Activated naive CD4-positive, alpha-beta T cell (primary cell): ENCODE measurements around the gene THSD7B.
"Not testable (repeated sequence)": the region's sequence is repeated elsewhere in the genome, so short reads cannot be mapped to it uniquely, and the experiment has no call there.

Source experiments
- DNase-seq, 4 experiments: peaks; one replicate each; lab custom pipeline; 2025; lab: John Stamatoyannopoulos, UW

Gene THSD7B, protein sequence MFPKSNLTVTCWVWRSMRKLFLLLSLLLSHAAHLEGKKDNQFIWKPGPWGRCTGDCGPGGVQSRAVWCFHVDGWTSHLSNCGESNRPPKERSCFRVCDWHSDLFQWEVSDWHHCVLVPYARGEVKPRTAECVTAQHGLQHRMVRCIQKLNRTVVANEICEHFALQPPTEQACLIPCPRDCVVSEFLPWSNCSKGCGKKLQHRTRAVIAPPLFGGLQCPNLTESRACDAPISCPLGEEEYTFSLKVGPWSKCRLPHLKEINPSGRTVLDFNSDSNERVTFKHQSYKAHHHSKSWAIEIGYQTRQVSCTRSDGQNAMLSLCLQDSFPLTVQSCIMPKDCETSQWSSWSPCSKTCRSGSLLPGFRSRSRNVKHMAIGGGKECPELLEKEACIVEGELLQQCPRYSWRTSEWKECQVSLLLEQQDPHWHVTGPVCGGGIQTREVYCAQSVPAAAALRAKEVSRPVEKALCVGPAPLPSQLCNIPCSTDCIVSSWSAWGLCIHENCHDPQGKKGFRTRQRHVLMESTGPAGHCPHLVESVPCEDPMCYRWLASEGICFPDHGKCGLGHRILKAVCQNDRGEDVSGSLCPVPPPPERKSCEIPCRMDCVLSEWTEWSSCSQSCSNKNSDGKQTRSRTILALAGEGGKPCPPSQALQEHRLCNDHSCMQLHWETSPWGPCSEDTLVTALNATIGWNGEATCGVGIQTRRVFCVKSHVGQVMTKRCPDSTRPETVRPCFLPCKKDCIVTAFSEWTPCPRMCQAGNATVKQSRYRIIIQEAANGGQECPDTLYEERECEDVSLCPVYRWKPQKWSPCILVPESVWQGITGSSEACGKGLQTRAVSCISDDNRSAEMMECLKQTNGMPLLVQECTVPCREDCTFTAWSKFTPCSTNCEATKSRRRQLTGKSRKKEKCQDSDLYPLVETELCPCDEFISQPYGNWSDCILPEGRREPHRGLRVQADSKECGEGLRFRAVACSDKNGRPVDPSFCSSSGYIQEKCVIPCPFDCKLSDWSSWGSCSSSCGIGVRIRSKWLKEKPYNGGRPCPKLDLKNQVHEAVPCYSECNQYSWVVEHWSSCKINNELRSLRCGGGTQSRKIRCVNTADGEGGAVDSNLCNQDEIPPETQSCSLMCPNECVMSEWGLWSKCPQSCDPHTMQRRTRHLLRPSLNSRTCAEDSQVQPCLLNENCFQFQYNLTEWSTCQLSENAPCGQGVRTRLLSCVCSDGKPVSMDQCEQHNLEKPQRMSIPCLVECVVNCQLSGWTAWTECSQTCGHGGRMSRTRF (N-terminal part only)

DNA sequence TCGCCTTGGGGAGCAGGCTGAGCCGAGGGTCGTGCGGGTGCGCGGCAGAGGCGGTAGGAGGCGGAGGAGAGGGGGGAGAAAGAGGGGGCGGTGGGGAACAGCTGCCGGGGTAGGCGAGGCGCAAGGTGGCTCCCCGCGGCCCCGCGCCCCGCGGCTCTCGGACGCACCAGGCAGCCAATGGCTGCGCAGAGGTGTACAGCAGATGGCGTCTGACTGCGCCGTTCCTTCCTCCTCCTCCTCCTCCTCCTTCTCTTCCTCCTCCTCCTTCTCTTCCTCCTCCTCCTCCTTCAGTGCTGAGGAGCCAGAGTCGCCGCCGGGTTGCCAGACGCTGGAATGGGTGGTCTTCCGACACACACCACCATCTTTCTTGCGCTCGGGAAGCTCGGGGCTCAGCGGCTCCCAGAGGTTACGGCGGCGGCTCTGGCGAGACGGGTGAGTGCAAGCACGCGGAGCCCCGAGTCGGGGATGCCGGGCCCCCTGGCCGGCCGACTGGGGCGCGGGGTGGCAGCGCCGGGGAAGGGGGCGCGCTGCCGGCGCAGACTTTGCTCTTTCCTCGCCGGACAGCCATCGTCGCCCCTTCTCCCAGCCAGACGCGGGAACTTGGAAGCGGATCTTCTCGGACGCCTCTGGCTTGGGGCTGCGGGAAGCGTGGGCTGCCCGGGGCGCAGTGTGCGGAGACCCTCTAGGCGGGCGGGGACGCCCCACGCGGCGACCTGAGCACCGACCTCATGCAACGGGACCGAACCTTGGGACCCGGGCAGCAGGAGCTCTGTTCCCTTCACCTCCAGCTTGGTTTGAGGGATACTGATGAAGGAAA, at the start of gene THSD7B:
THSD7B (plus strand) TSS at position 290 of the 817 bp plus-strand sequence. CDS start 116,634 bp downstream, outside the sequence.
- no peak for DNase-seq

DNA sequence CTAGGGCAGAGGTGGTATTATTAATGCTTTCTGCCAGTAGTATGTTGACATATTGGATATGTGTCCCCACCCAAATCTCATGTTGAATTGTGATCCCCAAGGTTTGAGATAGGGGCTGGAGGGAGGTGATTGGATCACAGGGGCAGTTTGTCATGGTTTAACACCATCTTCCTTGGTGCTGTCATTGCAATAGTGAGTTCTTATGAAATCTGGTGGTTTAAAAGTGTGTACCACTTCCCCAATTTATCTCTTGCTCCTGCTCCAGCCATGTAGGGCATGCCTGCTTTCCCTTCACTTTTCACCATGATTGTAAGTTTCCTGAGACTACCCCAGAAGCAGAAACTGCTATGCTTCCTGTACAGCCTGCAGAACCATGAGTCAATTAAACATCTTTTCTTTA, 47.1 kb upstream of the THSD7B start:
- DNase-seq, result no peak

DNA sequence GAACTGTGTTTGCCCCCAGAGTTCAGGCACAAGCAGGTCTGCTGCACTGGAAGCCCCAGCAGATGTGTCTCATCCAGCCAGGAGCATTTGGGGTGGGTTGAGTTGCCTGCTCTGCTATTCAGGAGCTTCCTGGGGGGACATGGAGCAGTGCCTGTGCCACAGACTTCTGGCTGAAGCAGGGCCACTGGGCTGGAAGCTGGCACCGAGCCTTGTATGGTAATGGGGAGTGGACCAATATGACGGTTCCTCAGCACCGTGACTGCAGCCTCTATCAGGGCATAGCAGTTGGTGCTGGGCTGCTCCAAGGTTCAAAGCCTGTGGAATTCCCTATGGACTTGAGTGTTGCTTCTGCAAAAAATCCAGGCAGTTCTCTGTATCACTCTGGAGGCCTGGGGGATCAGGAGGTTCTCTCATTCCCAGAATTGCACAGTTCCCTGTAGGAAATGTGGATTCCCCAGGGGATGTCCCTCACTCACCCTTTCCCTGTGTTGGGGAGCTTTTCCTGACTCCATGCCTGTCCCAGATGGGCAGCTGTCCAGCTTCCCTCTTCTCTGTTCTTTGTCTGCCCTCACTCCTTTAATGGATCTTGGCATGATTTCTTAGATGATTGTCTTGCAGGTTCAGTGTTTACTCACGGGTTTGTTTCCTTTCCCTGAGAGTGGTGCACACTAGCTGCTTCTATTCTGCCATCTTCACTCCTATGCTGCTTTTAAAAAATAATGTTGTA, 37.2 kb upstream of the THSD7B start:
- no peak for DNase-seq

DNA sequence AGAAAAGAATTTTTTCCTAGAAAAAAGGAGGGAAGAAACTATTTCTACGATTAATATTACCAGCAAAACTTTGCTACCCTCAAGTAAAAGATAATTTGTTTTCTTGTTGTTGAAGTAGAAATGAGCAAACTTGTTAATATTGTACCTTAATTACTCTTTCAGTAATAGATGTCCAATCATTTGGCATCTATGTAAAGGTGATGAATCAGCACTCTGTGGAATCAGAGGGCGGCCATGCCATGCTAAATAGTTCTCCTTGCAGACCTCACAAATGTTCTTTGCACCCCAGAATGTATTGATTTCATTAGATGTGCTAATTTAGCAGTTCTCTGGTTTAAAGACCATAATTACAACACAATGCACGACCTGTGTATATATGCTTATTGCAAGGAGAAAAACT, 29.1 kb upstream of the THSD7B start:
- no peak for DNase-seq

DNA sequence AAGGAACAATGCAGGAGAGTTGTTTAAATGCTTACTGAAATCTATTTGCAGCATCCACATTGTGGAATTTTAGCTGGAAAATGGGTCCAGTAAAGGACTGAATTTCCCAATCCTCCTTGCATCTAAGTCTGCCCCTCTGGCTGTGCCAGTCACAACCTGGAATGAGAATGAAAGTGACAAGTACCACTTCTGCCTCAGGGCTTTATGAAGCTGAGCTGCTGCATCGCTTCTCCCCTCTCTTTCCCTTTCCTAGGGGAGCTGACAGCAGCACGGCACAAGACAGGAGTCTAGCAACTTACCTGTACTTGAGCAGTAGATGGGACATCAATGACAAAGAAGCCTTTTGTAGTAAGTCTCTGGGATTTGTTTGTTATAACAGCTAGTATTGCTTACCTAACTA, 27.3 kb upstream of the THSD7B start:
- no peak for DNase-seq

DNA sequence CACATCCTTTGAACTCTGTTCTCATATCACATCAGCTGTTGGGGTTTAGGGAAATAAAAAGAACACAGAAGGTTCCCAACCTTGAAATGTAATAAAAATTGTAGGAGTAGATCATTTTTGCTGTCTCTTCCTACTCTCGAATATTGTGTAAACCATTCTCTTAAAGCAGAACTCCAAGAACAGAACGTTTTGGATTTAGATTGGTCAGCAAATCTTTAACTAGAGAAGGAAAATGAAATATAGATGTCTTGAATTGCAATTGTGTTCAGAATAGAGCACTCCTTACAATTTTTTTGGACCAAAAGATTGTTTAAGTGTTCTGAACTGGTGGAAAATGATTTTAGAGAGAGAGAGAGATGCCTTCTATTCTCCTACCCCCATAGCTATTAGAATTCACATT, 23.9 kb upstream of the THSD7B start:
- DNase-seq, result no peak

DNA sequence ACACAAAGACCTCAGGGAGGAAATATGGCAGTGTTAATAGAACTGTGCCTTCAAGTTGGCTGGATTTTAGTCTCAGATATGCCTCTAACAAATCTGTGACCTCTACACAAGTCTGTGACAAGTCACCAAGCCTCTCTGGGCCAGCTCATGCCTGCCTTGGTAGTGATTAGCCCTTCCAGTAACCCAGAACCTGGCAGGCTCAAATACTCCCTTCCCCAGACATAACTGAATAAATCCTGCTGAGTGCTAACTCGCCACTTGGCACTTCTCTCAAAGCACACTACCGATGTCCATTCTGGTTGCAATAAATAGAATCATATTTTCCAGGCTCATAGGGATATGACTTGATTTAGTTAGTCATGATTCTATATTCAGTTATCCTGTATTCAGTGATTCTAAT, 15.3 kb upstream of the THSD7B start:
- DNase-seq, result no peak

DNA sequence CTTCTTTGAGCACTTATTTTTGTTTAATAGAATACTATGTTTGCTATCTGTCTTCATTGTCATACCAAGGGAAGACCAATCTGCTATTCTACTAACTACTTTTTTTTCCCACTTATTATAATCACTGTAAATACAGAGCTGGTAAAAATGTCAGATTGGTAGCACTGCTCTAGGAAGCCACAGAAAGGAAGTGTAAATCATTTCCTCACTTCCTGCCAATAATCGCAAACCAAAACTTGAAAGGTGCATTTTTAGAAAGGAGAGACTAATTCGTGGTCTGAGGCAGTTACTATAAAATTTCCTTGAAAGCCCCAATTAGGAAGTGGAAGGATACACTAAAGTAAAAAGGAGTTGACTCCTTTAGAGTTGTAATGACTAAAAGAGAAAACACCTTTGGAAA, 13.9 kb upstream of the THSD7B start:
- no peak for DNase-seq

DNA sequence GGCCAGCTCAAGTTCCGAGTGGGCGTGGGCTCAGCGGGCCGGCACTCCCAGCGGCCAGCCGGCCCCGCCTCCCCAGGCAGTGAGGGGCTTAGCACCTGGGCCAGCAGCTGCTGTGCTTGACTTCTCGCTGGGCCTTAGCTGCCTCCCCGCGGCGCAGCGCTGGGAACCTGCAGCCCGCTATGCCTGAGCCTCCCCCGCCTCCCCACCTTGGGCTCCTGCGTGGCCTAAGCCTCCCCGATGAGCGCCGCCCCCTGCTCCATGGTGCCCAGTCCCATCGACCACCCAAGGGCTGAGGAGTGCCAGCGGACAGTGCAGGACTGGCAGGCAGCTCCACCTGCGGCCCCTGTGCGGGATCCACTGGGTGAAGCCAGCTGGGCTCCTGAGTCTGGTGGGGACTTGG, 6.8 kb upstream of the THSD7B start:
- not testable (repeated sequence) for DNase-seq

DNA sequence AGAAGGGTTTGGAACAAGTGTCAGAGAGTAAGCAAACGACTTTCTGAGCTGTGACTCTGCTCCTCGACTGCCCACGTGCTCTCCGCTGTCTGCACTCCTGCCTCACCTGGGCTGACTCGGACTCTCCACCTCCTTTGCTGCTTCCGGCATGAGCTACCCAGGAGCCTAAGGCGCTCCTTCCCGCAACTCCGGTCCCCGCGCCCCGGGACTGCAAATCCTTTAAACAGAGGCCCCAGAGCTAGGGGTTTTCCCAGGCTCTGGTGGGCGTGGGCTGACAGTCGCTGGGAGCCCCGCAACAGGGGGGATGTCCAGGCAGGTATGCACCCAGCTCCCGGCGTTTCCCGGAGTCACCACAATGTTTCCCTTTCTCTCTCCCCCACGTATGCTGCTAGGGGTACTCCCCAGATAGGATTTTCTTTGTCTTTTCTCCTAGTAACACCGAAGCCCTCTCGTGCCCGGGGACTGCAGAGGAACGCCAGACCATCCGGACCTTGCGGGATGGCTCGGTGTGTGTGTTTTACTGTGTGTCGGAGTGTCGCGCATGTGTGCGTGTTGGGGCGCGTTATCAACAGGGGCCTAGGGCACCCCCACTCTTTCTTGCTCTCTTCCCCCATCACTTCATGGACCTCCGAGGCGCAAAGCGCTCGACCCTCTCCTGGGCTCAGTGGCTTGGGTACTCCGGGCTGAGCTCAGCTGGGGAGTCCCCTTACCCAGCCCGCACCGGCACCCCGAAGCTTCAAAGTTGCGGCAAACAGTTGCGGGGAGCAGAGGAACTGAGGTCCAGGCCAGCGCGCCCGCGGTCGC, 691 bp upstream of the THSD7B start:
- DNase-seq, result no peak

DNA sequence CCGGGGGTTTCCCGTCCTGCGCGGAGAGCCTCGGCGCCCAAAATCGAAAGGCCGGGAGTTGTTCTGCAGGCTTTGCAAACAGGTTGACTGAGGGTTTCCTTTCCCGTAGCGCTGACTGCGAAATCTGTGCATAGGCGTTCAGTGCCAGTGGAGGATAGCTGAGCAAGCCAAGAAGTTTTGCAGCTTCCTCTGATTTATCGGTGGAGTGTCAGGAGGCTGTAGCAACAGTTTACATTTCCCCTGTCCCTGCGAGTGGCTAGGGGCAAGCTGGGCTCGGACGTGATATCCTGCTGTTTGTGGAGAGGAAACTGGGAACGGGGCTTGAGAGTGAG, 694 bp downstream of the THSD7B start:
- DNase-seq, result no peak

DNA sequence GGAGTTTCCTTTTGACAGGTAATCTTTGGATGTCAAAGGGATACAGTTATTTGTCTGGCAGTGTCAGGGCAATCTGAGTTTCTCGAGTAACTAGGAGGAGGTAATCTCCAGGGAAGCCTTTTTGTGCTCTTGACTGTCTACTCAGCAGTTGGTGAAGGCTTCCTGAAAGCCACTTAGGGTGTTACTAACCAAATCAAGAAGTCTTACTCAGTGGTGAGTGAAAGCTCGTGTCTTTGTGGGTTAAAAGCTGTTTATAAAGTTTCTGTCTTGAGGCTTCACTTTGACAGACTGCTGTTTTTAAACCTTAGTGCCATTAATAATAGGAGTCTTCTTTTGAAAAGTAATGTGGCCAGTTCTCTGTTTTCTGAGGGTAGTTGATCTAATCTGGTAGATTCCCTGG, 1.7 kb downstream of the THSD7B start:
- DNase-seq, result no peak

DNA sequence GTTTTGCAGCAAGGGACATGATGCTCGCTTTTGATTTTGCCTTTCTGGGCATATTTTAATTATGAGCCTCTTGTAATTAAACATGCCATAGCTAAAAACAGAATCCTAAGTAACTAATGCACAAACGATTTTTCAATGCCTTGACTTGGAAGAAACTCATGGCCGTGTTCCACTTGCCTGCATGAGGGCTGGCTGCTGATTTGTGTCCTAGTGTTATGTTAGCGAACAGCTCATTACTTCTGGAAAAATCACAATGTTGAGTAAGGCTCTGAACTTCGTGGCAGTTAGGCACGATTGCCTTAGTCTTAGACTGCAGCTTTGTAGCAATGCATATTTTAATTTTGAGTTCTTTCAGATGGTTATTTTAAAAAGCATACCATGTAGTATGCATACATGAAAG, 4.5 kb downstream of the THSD7B start:
- DNase-seq, result no peak

DNA sequence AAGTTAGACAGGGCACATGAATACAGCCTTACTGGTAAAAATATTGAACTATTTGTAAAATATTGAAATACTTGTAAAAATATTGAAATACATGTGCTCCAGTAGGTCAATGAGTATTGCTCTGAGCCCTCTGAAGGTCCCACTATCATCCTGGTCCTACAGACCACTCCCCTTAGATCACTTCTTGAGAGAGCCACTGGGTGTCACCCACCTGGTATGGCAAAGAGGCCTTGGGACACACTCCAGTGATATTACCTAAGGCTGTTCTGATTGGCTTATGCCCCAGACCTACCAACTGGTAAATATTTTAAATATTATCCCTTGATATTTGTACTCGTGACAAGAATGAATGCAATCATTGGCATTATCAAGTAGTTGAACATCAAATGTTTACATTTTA, 5.0 kb downstream of the THSD7B start:
- DNase-seq, result no peak

DNA sequence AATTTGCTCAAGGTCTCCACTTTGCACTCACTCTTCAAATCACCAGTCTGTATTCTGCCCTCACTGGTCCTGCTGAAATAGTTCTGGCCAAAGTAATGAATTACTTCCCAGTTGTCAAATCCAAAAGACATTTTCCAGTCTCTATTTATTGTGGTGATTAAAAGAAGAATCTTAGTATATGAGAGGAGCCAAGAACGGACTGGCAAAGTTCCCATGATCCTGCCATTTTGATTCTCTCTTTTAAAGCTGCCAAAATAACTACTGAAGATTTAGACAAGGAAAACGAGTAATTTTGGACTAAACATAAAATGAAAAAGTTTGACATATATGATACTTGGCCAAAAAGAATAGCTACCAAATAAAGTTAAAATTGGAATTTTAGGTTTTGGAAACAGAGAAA, 12.0 kb downstream of the THSD7B start:
- DNase-seq, result no peak

DNA sequence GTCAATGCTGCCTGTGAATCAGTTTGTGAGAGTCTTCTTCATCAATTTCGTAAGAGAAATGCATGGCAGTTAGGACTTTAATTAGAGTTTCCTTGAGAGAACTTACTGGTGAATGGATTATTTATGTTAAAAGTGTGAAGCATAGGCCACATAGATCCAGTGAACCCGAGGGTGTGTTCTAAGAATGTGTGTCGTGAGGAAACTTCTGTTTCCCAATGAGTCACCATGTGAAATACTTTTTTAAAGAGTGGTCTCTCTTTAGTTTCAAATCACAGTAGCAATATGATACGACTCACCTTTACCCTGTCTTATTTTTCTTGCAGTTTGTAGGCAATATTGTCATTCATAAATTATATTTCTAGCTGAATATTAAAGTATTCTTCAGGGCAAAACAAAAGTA, 18.5 kb downstream of the THSD7B start:
- no peak for DNase-seq

DNA sequence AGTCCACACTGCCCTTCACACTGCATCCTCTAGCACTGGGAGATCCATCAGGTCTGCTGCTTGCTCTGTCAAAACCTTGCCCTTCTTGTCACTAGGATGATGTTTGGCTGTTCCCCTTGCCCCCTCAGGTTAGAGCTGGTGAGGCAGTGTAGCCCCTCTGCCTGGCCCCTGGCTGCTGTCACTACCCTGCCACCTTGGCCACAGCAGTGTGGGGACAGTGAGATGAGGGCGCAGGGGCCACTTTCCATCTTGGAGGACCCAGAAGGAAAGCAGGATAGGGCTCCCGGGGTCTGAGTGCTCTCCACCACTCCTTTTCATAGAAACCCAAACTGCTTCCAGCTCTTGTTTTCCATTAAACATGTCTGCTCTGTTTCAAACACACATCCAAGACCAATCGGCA, 19.9 kb downstream of the THSD7B start:
- no peak for DNase-seq

DNA sequence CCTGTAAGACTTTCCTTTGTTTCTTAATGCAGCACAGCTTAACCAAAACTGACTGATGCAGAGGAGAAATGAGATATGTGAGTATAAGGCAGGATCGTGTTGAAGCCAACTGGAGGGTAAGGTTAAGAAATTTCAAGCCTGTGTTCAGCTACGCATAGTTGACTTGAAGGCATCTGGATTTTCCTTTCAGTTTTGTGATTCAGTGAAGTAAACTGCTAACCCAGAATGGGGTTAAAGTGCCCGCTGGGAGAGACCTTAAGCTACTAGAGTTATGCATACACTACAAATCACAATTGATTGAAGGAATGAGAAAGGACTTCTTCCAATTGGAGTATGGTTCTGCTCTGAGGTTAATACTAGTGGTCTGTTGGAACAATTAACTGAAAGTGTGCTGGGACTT, 22.6 kb downstream of the THSD7B start:
- no peak for DNase-seq

DNA sequence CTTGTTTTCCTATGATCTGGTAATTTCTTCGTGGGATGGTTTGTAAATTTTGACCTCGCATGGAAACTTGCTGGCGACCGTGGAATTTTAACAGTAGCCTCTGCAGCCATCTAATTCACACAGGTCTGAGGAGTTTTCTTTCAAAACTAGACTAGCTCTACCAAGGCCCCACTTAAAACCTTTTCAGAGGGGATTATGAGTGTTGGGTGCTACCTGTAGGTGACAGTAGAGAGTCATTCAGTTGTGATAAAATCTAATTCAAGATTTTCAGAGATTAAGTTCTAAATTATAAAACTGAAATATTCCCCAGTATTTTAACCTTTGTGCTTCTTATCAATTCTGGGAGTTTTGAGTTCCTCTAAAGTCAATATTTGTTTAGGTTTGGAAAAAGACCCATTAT, 31.0 kb downstream of the THSD7B start:
- DNase-seq, result no peak

DNA sequence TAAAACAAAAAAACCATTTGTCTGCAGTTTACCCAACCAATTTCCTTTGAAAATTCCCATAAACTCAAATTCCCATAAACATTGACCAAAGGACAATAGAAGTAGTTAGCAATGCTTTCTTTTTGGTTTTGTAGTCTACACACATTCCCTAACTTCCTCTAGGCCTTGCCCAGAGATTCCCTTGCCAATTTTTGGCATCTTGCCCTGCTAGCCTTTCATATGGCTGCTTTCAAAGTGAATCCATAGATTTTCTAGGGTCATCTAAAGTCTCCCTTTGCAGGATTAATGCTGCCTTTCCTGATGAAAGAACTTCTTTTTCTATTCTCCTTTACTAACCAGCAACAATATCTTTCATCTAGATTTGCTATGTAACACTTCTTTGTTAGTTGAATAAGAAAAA, 33.4 kb downstream of the THSD7B start:
- no peak for DNase-seq
